PFSK-1 (cell line): ENCODE results near the gene SAMD11.

Experiments
- FOXP2 ChIP-seq: optimal IDR thresholded peaks from 2 replicates; pipeline ENCODE3; 2011; ENCODE audit warnings: borderline replicate concordance, control low read depth, inconsistent platforms; ENCODE audit not compliant: insufficient read depth; ENCODE audit errors: extremely low read length, extremely low read depth
- POLR2AphosphoS5 ChIP-seq: IDR thresholded peaks from 2 replicates; pipeline ENCODE4 v1.6.1; 2012; ENCODE audit warnings: low read depth, mild to moderate bottlenecking, control low read depth, low read length, moderate library complexity
- SIN3A ChIP-seq: IDR thresholded peaks from 2 replicates; pipeline ENCODE4 v1.6.1; 2012; ENCODE audit warnings: mild to moderate bottlenecking, low read length, moderate library complexity, borderline replicate concordance; ENCODE audit not compliant: insufficient read depth
- TAF1 ChIP-seq: IDR thresholded peaks from 2 replicates; pipeline ENCODE4 v1.6.1; 2012; ENCODE audit warnings: low read length, control low read depth, borderline replicate concordance; ENCODE audit not compliant: insufficient read depth
- TF ChIP-seq, protein P1 (sequence below), 2 experiments: IDR thresholded peaks; 2 replicates each; pipeline versions ENCODE4 v1.6.1 to v1.8.0; 2011 to 2012; ENCODE audit warnings: low read depth in 2 of 2, low read length in 2 of 2, control low read depth in 1 of 2, inconsistent platforms in 1 of 2, mild to moderate bottlenecking in 1 of 2, moderate library complexity in 1 of 2; ENCODE audit not compliant: insufficient read depth in 1 of 2

Gene SAMD11

DNA sequence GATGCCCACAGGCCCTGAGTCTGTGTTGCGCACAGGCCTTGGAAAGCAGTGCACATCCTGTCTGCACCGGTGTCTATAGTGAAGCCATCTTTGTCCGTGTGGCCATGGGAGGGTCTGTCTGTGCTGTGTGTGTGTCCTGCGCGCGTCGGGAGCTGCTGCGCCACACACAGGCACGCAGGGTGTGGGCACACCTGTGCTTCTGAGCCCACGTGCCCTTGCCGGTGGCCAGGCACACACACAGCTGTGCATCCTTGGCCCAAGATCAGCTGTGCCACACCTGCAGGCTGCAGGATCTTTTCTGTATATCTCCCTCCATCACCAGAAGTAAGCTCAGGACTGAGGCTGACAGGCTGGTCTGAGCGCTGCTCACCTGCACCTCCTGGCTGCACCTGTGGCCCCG, 3.2 kb upstream of the SAMD11 start:
- TF ChIP-seq FOXP2 (no peak), TAF1 (no peak), POLR2AphosphoS5 (no peak), SIN3A (no peak)
- TF ChIP-seq, protein P1, sequence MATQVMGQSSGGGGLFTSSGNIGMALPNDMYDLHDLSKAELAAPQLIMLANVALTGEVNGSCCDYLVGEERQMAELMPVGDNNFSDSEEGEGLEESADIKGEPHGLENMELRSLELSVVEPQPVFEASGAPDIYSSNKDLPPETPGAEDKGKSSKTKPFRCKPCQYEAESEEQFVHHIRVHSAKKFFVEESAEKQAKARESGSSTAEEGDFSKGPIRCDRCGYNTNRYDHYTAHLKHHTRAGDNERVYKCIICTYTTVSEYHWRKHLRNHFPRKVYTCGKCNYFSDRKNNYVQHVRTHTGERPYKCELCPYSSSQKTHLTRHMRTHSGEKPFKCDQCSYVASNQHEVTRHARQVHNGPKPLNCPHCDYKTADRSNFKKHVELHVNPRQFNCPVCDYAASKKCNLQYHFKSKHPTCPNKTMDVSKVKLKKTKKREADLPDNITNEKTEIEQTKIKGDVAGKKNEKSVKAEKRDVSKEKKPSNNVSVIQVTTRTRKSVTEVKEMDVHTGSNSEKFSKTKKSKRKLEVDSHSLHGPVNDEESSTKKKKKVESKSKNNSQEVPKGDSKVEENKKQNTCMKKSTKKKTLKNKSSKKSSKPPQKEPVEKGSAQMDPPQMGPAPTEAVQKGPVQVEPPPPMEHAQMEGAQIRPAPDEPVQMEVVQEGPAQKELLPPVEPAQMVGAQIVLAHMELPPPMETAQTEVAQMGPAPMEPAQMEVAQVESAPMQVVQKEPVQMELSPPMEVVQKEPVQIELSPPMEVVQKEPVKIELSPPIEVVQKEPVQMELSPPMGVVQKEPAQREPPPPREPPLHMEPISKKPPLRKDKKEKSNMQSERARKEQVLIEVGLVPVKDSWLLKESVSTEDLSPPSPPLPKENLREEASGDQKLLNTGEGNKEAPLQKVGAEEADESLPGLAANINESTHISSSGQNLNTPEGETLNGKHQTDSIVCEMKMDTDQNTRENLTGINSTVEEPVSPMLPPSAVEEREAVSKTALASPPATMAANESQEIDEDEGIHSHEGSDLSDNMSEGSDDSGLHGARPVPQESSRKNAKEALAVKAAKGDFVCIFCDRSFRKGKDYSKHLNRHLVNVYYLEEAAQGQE (IDR thresholded peaks at IDR 0.05; ENCODE audit: insufficient read depth in 1 of 2, low read depth in 2 of 2, low read length in 2 of 2) = no peak

DNA sequence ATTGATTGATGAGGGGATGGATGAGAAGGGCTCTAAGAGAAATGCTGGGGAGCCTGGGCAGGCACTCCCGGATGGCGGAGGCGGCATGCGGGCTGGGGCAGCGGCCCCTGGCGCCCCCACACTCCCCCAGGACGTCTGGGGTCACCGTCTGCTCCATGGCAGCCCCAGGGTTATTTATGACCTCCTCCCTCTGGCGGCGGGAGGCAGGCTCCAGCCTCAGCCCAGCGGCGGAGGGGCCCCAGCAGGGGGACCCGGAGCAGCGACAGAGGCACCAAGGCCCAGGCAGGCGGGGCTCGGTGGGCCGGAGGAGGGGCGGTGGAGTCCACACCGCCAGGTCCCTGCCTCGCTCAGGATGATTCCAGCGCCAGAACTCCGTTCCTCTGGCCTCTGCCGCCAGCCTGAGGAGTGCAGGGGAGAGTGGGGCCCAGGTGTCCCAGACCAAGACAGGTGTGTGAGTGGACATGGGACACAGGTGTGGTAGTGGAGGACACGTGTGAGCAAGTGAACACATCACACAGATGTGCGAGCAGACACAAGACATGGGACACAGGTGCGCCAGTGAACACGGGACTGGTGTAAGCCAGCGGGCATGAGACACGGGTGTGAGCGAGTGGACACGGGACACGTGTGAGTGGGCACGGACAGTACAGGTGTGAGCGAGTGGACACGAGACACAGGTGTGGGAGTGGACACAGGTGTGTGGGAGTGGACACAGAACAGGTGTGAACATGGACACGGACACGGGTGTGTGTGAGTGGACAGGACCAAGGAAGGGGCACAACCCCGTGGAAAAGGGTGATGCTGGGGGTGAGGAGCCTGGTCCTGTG, 2.5 kb upstream of the SAMD11 start:
- TF ChIP-seq, protein P1 (IDR thresholded peaks at IDR 0.05; ENCODE audit: insufficient read depth in 1 of 2, low read depth in 2 of 2, low read length in 2 of 2) = no peak
- TF ChIP-seq POLR2AphosphoS5 (no peak), SIN3A (no peak), FOXP2 (no peak), TAF1 (no peak)

DNA sequence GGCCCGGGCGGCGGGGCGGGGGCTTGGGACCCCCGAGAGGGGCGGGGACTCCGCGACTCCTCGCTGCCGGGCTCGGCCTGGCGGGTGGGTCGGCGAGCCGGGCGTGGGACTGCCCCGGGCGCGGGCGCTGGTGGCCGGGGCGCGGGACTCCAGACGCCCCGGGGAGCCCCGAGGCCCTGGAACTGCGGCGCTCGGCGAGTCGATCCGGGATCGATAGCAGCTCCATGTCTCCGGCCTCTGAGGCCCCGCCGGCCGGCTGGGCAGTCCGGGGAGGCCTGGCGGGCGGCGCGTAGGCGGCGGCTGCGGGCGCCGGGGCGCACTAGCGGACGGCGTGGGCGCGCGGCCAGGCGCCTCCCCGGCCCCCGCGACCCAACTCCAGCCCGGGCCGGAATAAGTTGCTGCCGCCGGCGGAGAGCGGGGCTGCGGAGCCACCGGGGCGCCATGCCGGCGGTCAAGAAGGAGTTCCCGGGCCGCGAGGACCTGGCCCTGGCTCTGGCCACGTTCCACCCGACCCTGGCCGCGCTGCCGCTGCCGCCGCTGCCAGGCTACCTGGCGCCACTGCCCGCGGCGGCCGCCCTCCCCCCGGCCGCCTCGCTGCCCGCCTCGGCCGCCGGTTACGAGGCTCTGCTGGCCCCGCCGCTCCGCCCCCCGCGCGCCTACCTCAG, 400 bp downstream of the SAMD11 start:
- TF ChIP-seq POLR2AphosphoS5 (no peak), TAF1 (no peak), FOXP2 (no peak), SIN3A (no peak)
- TF ChIP-seq, protein P1 (IDR thresholded peaks at IDR 0.05; ENCODE audit: insufficient read depth in 1 of 2, low read depth in 2 of 2, low read length in 2 of 2) = no peak

DNA sequence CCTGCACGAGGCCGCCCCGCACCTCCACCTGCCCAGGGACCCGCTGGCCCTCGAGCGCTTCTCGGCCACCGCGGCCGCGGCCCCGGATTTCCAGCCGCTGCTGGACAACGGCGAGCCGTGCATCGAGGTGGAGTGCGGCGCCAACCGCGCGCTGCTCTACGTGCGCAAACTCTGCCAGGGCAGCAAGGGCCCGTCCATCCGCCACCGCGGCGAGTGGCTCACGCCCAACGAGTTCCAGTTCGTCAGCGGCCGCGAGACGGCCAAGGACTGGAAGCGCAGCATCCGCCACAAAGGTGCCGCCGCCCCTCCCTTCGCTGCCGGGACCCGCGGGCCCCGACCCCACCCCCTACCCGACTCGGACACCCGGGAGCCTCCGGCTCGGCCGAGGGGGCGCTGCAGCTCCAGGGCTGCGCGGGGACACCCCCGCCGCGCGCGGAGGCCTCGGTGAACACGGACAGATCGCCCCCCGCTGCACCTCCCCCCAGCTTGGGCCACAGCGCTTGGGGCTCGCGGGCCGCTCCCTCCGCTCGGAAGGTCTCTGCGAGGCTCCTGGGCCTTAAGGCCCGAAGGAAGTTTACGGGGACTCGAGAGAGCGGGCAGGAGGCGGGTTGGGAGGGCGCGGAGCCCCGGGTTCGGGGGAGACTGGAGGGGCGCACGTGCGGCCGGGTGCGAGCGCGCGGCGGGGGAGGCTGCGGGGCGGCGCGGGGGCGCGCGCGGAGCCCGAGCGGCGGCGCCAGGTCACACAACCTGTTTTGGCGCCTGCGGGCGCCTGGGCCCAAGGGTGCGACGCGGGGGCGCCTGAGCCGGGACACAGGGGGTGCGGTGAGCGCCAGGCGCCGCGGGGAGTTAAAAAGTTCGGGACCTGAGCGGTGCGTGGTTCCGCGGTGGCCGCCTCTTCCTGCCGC, 1.2 kb downstream of the SAMD11 start:
- TF ChIP-seq FOXP2 (no peak), POLR2AphosphoS5 (peak; percentile 20; the same call in 1 of the 2 replicates), SIN3A (no peak), TAF1 (peak; percentile 39; the same call in 1 of the 2 replicates)
- TF ChIP-seq, protein P1 (IDR thresholded peaks at IDR 0.05; ENCODE audit: insufficient read depth in 1 of 2, low read depth in 2 of 2, low read length in 2 of 2) = no peak
